Testis (tissue), 2 donors: ENCODE results near the gene PTPRU.

Experiments
- CTCF ChIP-seq, 3 experiments: fragments of 450-650 bp in 2 of 3; fragments of 200-600 bp in 1 of 3; sonication (generic) in 1 of 3; IDR thresholded peaks; one replicate each; pipeline ENCODE4 v1.5.1; 2016 to 2019; ENCODE audit warnings: antibody characterized with exemption in 3 of 3, mild to moderate bottlenecking in 2 of 3, moderate library complexity in 1 of 3
- POLR2A ChIP-seq: fragments of 450-650 bp; IDR thresholded peaks from one replicate; pipeline ENCODE4 v1.6.1; 2017; ENCODE audit warnings: antibody characterized with exemption, mild to moderate bottlenecking, moderate library complexity

GRCh38 chr1:29213055-29213454 is 23.3 kb upstream of the PTPRU start:
- TF ChIP-seq CTCF (IDR thresholded peaks at IDR 0.05) (no peak), POLR2A (no peak)
